NCI-H510A treated with DMSO at 0.1 percent for 48 hours (cell line): ENCODE measurements around the gene USP17L19.
"Not testable (repeated sequence)": the region's sequence is repeated elsewhere in the genome, so short reads cannot be mapped to it uniquely, and the experiment has no call there.

ENCODE experiments used
- DNase-seq: peaks from one replicate; lab custom pipeline; 2025; lab: John Stamatoyannopoulos, UW

The USP17L19 gene, protein sequence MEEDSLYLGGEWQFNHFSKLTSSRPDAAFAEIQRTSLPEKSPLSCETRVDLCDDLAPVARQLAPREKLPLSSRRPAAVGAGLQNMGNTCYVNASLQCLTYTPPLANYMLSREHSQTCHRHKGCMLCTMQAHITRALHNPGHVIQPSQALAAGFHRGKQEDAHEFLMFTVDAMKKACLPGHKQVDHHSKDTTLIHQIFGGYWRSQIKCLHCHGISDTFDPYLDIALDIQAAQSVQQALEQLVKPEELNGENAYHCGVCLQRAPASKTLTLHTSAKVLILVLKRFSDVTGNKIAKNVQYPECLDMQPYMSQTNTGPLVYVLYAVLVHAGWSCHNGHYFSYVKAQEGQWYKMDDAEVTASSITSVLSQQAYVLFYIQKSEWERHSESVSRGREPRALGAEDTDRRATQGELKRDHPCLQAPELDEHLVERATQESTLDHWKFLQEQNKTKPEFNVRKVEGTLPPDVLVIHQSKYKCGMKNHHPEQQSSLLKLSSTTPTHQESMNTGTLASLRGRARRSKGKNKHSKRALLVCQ

DNA sequence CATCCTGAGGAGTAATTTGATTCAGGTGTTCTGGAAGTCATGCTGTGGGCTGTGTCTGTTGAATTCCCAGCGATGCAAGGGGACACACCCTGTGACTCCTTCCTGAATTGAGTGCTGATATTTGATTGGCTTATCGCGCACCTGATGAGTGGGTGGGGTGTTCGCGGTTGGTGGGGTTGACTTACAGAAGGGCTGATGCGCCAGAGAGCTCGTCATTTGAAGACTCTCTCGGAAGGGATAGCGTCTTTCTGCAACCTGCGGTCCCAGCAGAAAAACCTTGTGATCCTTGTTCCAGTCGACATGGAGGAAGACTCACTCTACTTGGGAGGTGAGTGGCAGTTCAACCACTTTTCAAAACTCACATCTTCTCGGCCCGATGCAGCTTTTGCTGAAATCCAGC, at the start of gene USP17L19:
USP17L19 (plus strand) TSS at position 301 of the 400 bp plus-strand sequence; CDS start at position 301, 0 bp downstream.
- not testable (repeated sequence) for DNase-seq

DNA sequence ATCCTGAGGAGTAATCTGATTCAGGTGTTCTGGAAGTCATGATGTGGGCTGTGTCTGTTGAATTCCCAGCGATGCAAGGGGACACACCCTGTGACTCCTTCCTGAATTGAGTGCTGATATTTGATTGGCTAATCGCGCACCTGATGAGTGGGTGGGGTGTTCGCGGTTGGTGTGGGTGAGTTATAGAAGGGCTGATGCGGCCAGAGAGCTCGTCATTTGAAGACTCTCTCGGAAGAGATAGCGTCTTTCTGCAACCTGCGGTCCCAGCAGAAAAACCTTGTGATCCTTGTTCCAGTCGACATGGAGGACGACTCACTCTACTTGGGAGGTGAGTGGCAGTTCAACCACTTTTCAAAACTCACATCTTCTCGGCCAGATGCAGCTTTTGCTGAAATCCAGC, 42.8 kb upstream of the USP17L19 start, which contains the start of gene USP17L10:
USP17L10 (plus strand) TSS at position 301 of the 400 bp plus-strand sequence; CDS start at position 301, 0 bp downstream.
- DNase-seq: not testable (repeated sequence)

DNA sequence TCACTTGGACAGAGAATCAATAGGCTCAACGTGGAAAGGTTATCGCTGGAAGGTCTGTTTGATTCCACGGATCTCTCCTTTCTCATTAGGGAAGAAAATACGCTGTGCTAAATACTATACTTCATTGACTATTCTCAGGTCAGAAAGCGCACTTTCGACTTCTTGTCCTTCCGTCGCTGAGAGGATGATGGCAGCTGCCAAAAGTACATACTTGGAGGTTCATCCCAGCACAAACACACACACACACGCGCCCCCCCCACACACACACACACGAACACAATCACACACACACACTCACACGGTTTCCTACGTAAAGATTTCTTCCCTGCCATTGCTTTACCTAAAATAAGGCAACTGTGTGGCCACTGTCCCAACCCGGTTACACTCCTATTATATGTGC, 38.5 kb upstream of the USP17L19 start:
- DNase-seq: not testable (repeated sequence)

DNA sequence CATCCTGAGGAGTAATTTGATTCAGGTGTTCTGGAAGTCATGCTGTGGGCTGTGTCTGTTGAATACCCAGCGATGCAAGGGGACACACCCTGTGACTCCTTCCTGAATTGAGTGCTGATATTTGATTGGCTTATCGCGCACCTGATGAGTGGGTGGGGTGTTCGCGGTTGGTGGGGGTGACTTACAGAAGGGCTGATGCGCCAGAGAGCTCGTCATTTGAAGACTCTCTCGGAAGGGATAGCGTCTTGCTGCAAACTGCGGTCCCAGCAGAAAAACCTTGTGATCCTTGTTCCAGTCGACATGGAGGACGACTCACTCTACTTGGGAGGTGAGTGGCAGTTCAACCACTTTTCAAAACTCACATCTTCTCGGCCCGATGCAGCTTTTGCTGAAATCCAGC, 38.1 kb upstream of the USP17L19 start, which contains the start of gene USP17L11:
USP17L11 (plus strand) TSS at position 301 of the 400 bp plus-strand sequence; CDS start at position 301, 0 bp downstream.
- not testable (repeated sequence) for DNase-seq

DNA sequence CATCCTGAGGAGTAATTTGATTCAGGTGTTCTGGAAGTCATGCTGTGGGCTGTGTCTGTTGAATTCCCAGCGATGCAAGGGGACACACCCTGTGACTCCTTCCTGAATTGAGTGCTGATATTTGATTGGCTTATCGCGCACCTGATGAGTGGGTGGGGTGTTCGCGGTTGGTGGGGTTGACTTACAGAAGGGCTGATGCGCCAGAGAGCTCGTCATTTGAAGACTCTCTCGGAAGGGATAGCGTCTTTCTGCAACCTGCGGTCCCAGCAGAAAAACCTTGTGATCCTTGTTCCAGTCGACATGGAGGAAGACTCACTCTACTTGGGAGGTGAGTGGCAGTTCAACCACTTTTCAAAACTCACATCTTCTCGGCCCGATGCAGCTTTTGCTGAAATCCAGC, 33.3 kb upstream of the USP17L19 start, which contains the start of gene USP17L12:
USP17L12 (plus strand) TSS at position 301 of the 400 bp plus-strand sequence; CDS start at position 301, 0 bp downstream.
- DNase-seq: not testable (repeated sequence)

DNA sequence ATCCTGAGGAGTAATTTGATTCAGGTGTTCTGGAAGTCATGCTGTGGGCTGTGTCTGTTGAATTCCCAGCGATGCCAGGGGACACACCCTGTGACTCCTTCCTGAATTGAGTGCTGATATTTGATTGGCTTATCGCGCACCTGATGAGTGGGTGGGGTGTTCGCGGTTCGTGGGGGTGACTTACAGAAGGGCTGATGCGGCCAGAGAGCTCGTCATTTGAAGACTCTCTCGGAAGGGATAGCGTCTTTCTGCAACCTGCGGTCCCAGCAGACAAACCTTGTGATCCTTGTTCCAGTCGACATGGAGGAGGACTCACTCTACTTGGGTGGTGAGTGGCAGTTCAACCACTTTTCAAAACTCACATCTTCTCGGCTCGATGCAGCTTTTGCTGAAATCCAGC, 28.6 kb upstream of the USP17L19 start, which contains the start of gene USP17L13:
USP17L13 (plus strand) TSS at position 301 of the 400 bp plus-strand sequence; CDS start at position 301, 0 bp downstream.
- not testable (repeated sequence) for DNase-seq

DNA sequence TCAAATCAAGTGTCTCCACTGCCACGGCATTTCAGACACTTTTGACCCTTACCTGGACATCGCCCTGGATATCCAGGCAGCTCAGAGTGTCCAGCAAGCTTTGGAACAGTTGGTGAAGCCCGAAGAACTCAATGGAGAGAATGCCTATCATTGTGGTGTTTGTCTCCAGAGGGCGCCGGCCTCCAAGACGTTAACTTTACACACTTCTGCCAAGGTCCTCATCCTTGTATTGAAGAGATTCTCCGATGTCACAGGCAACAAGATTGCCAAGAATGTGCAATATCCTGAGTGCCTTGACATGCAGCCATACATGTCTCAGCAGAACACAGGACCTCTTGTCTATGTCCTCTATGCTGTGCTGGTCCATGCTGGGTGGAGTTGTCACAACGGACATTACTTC, 22.9 kb upstream of the USP17L19 start:
- not testable (repeated sequence) for DNase-seq

DNA sequence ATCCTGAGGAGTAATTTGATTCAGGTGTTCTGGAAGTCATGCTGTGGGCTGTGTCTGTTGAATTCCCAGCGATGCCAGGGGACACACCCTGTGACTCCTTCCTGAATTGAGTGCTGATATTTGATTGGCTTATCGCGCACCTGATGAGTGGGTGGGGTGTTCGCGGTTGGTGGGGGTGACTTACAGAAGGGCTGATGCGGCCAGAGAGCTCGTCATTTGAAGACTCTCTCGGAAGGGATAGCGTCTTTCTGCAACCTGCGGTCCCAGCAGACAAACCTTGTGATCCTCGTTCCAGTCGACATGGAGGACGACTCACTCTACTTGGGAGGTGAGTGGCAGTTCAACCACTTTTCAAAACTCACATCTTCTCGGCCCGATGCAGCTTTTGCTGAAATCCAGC, 19.1 kb upstream of the USP17L19 start, which contains the start of gene USP17L15:
USP17L15 (plus strand) TSS at position 301 of the 400 bp plus-strand sequence; CDS start at position 301, 0 bp downstream.
- DNase-seq: not testable (repeated sequence)

DNA sequence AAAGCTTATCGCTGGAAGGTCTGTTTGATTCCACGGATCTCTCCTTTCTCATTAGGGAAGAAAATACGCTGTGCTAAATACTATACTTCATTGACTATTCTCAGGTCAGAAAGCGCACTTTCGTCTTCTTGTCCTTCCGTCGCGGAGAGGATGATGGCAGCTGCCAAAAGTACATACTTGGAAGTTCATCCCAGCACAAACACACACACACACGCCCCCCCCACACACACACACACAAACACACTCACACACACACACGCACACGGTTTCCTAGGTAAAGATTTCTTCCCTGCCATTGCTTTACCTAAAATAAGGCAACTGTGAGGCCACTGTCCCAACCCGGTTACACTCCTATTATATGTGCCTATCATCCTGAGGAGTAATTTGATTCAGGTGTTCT, 14.7 kb upstream of the USP17L19 start:
- not testable (repeated sequence) for DNase-seq

DNA sequence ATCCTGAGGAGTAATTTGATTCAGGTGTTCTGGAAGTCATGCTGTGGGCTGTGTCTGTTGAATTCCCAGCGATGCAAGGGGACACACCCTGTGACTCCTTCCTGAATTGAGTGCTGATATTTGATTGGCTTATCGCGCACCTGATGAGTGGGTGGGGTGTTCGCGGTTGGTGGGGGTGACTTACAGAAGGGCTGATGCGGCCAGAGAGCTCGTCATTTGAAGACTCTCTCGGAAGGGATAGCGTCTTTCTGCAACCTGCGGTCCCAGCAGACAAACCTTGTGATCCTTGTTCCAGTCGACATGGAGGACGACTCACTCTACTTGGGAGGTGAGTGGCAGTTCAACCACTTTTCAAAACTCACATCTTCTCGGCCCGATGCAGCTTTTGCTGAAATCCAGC, 9.6 kb upstream of the USP17L19 start, which contains the start of gene USP17L17:
USP17L17 (plus strand) TSS at position 301 of the 400 bp plus-strand sequence; CDS start at position 301, 0 bp downstream.
- not testable (repeated sequence) for DNase-seq

DNA sequence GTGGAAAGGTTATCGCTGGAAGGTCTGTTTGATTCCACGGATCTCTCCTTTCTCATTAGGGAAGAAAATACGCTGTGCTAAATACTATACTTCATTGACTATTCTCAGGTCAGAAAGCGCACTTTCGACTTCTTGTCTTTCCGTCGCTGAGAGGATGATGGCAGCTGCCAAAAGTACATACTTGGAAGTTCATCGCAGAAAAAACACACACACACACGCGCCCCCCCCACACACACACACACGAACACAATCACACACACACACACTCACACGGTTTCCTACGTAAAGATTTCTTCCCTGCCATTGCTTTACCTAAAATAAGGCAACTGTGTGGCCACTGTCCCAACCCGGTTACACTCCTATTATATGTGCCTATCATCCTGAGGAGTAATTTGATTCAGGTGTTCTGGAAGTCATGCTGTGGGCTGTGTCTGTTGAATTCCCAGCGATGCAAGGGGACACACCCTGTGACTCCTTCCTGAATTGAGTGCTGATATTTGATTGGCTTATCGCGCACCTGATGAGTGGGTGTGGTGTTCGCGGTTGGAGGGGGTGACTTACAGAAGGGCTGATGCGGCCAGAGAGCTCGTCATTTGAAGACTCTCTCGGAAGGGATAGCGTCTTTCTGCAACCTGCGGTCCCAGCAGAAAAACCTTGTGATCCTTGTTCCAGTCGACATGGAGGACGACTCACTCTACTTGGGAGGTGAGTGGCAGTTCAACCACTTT, 5.1 kb upstream of the USP17L19 start, which contains the start of gene USP17L18:
USP17L18 (plus strand) TSS at position 678 of the 728 bp plus-strand sequence; CDS start at position 678, 0 bp downstream.
- DNase-seq: not testable (repeated sequence)

DNA sequence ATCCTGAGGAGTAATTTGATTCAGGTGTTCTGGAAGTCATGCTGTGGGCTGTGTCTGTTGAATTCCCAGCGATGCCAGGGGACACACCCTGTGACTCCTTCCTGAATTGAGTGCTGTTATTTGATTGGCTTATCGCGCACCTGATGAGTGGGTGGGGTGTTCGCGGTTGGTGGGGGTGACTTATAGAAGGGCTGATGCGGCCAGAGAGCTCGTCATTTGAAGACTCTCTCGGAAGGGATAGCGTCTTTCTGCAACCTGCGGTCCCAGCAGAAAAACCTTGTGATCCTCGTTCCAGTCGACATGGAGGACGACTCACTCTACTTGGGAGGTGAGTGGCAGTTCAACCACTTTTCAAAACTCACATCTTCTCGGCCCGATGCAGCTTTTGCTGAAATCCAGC, 4.6 kb downstream of the USP17L19 start, which contains the start of gene USP17L20:
USP17L20 (plus strand) TSS at position 301 of the 400 bp plus-strand sequence; CDS start at position 301, 0 bp downstream.
- not testable (repeated sequence) for DNase-seq

DNA sequence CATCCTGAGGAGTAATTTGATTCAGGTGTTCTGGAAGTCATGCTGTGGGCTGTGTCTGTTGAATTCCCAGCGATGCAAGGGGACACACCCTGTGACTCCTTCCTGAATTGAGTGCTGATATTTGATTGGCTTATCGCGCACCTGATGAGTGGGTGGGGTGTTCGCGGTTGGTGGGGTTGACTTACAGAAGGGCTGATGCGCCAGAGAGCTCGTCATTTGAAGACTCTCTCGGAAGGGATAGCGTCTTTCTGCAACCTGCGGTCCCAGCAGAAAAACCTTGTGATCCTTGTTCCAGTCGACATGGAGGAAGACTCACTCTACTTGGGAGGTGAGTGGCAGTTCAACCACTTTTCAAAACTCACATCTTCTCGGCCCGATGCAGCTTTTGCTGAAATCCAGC, 9.4 kb downstream of the USP17L19 start, which contains the start of gene USP17L21:
USP17L21 (plus strand) TSS at position 301 of the 400 bp plus-strand sequence; CDS start at position 301, 0 bp downstream.
- DNase-seq: not testable (repeated sequence)

DNA sequence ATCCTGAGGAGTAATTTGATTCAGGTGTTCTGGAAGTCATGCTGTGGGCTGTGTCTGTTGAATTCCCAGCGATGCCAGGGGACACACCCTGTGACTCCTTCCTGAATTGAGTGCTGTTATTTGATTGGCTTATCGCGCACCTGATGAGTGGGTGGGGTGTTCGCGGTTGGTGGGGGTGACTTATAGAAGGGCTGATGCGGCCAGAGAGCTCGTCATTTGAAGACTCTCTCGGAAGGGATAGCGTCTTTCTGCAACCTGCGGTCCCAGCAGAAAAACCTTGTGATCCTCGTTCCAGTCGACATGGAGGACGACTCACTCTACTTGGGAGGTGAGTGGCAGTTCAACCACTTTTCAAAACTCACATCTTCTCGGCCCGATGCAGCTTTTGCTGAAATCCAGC, 14.1 kb downstream of the USP17L19 start, which contains the start of gene USP17L22:
USP17L22 (plus strand) TSS at position 301 of the 400 bp plus-strand sequence; CDS start at position 301, 0 bp downstream.
- DNase-seq: not testable (repeated sequence)

DNA sequence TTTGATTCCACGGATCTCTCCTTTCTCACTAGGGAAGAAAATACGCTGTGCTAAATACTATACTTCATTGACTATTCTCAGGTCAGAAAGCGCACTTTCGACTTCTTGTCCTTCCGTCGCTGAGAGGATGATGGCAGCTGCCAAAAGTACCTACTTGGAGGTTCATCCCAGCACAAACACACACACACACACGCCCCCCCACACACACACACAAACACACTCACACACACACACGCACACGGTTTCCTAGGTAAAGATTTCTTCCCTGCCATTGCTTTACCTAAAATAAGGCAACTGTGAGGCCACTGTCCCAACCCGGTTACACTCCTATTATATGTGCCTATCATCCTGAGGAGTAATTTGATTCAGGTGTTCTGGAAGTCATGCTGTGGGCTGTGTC, 18.5 kb downstream of the USP17L19 start:
- not testable (repeated sequence) for DNase-seq
